Pancreas (tissue), 10 donors: ENCODE data around the gene AGAP3. TPM values are rescaled to one million over a fixed set of nuclear protein-coding genes. Genes with fewer than 3 reads are reported as not detected.

Experiments used
- ATAC-seq, 4 donors: fragments of 200-7000 bp; cut with Tn5 transposase; one replicate each; pipeline versions ENCODE4 v1.8.0 to v1.9.1; 2020; ENCODE audit warnings: mild to moderate bottlenecking in 4 of 4, moderate library complexity in 4 of 4
- DNase-seq, 6 donors: peaks; one replicate each; pipeline ENCODE4 v3.0.0-alpha.2; 2020
- FAIRE-seq: peaks from 2 replicates; lab custom pipeline; 2012; peaks lifted over from hg19 to GRCh38; lab: Jason Lieb, UNC
- H3K27ac ChIP-seq, 4 donors: fragments of 200-600 bp; sonication (generic); 1 replicate in 3 of 4; 2 replicates in 1 of 4; pipeline versions ENCODE4 v1.5.0 to v1.8.0; 2020
- H3K27me3 ChIP-seq, 4 donors: fragments of 200-600 bp; one replicate each; pipeline ENCODE4 v1.8.0; 2021
- H3K36me3 ChIP-seq, 3 donors: fragments of 200-600 bp; sonication (generic) in 1 of 3; one replicate each; pipeline versions ENCODE4 v1.5.0 to v1.8.0; 2020 to 2021
- H3K4me1 ChIP-seq, 3 donors: fragments of 200-600 bp; one replicate each; pipeline ENCODE4 v1.8.0; 2021
- H3K4me3 ChIP-seq, 4 donors: fragments of 200-600 bp; sonication (generic) in 2 of 4; one replicate each; pipeline versions ENCODE4 v1.5.0 to v1.8.0; 2020 to 2021
- H3K9me3 ChIP-seq, 4 donors: fragments of 200-600 bp; one replicate each; pipeline ENCODE4 v1.8.0; 2021
- WGBS, 2 donors: extraction: QIAGEN DNeasy Blood & Tissue Kit; methylation state at CpG; one replicate each; pipeline ENCODE4 v1.1.7; 2013; 5-methylcytosine and 5-hydroxymethylcytosine counted together
- intact Hi-C, 3 donors: fragments of 100-400 bp; cut with DNase I; formaldehyde crosslinking; loops; one replicate each; pipeline versions ENCODE4 v1.11.1 to v1.14.2; 2022
- polyA plus RNA-seq, 2 donors: library from polyadenylated mRNA; stranded (reverse); fragments of 200-250 nt; gene quantifications; one replicate each; pipeline ENCODE4 v1.2.3, GENCODE V29; 2013
- total RNA-seq, 6 donors: library from RNA; stranded (reverse); fragmentation: NEBNext Ultra II Directional in 4 of 6; extraction: Animal tissue kit (Norgen Biotek cat#: 25700) in 4 of 6; gene quantifications; one replicate each; pipeline versions ENCODE4 v1.2.1 to v1.2.4, GENCODE V29; 2021 to 2023
- TF ChIP-seq, protein P1 (sequence below), 4 donors: fragments of 200-600 bp; sonication (generic) in 3 of 4; IDR thresholded peaks; one replicate each; pipeline versions ENCODE4 v1.5.0 to v1.8.0; 2021; ENCODE audit warnings: antibody characterized with exemption in 4 of 4
- donor health status: healthy with polysubstance abuse.
- donor health status: DM: no; HTN: no; CAD: no; lungs with moderate emphysema.
- donor health status: DM: no; HTN: no; CAD: no.
- donor health status: control.
- donor health status: control.
- donor health status: Bipolar disorder and iron deficiency.
- donor health status: DM: yes; HTN: yes; CAD: no.
- donor health status: DM: no; HTN: no; CAD: no.
- donor health status: DM: no; HTN: no; CAD: no.
- donor health status: DM: yes; HTN: yes; CAD: no.

Gene AGAP3
- total and polyA plus RNA-seq, 8 donors: 41.5 to 93.9 (median 58.4) TPM

DNA sequence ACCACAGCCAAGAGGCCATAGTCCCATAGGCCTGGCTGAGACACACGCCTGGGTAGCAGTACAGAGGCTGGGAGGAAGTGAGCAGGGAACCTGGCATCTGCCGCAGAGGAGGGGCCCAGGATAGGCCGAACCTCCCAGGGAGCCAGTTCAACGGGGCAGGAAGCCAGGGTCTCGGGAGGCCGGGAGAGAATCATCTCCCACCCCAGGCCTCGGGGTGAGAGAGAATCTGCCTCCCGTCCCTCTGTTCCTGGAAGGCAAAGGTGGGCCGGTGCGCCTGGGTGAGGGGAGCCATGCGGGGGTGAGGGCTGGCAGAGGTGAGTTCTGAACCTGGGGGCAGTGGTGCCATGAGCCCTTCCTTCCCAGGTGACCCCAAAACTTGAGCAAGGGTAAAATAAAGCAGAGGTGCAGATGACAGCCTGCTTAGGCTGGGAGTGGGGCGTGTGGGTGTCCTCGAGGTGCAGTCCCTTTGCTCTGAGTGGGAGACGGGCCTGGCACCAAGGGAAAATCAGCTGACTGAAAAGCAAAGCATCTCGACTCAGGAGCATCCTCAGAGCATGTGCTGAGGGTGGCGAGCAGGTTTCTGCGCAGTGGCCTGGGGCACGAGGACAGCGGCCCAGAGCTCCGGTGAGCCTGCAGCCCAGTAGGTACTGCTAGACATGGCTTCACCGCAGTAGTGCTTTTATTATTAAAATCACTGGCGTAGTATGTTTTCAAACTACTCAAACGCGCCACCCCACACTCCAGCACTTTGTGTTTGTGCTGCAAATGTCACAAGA lies 15.5 kb downstream of the AGAP3 start:
- ATAC-seq (no peak), FAIRE-seq (no peak), DNase-seq (peak in 2 of 6 donors; percentile 45 to 51)
- Histone ChIP-seq H3K27ac (no peak overlapping the region), H3K27me3 (no peaks in the 10 kb centered on the region), H3K36me3 (no peaks in the 10 kb centered on the region), H3K4me1 (no peaks in the 10 kb centered on the region), H3K4me3 (no peak overlapping the region), H3K9me3 (no peaks in the 10 kb centered on the region)
- 89% methylated on average over 24 of the region's 24 CpGs for WGBS, 2 donors
- intact Hi-C loops: no loop called here
- TF ChIP-seq, protein P1, sequence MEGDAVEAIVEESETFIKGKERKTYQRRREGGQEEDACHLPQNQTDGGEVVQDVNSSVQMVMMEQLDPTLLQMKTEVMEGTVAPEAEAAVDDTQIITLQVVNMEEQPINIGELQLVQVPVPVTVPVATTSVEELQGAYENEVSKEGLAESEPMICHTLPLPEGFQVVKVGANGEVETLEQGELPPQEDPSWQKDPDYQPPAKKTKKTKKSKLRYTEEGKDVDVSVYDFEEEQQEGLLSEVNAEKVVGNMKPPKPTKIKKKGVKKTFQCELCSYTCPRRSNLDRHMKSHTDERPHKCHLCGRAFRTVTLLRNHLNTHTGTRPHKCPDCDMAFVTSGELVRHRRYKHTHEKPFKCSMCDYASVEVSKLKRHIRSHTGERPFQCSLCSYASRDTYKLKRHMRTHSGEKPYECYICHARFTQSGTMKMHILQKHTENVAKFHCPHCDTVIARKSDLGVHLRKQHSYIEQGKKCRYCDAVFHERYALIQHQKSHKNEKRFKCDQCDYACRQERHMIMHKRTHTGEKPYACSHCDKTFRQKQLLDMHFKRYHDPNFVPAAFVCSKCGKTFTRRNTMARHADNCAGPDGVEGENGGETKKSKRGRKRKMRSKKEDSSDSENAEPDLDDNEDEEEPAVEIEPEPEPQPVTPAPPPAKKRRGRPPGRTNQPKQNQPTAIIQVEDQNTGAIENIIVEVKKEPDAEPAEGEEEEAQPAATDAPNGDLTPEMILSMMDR (IDR thresholded peaks at IDR 0.05): no peak

DNA sequence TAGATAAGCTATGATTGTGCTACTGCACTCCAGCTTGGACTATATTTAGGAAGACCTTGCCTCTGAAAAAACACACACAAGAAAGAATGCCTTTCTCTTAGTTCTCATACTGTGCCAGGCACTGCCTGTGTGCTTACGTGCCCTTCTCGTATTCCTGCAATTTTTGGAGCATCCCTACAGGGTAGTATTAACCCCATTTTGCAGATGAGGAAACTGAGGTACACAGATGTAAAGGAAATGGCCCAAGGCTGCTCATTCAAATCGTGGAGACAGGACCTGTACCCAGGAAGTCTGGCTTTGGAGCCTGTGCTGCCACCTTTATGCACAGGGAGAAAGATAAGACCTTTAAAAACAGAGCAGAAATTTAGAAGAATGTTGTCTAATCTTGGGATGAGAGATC lies 16.7 kb downstream of the AGAP3 start:
- Histone ChIP-seq H3K4me3 (no peak overlapping the region), H3K27me3 (no peaks in the 10 kb centered on the region), H3K27ac (no peak overlapping the region), H3K36me3 (no peaks in the 10 kb centered on the region), H3K4me1 (no peaks in the 10 kb centered on the region), H3K9me3 (no peaks in the 10 kb centered on the region)
- no peak for ATAC-seq
- TF ChIP-seq, protein P1 (IDR thresholded peaks at IDR 0.05): no peak
- no peak for DNase-seq
- WGBS, 2 donors: 75 to 82% methylated on average over 3 of the region's 3 CpGs
- no peak for FAIRE-seq
- intact Hi-C loops: no loop called here

DNA sequence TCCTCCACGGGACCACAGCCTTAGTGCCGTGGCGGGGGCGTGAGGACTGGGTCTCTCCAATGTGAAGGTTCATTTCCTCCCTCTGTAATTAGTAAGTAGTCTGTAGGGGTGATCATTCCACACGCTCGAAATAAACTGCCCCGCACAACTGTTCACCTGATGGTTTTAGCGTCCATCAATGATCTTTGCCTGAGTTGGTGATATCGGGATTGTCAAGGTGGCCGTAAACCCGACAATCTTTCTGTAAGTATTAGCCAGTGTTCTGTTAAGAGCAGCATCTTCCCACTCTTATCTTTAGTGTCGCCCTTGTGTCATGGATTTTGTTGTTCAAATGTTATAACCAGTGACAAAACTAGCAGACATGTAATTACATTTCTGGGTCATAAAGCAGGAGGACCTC lies 17.7 kb downstream of the AGAP3 start:
- FAIRE-seq: no peak

DNA sequence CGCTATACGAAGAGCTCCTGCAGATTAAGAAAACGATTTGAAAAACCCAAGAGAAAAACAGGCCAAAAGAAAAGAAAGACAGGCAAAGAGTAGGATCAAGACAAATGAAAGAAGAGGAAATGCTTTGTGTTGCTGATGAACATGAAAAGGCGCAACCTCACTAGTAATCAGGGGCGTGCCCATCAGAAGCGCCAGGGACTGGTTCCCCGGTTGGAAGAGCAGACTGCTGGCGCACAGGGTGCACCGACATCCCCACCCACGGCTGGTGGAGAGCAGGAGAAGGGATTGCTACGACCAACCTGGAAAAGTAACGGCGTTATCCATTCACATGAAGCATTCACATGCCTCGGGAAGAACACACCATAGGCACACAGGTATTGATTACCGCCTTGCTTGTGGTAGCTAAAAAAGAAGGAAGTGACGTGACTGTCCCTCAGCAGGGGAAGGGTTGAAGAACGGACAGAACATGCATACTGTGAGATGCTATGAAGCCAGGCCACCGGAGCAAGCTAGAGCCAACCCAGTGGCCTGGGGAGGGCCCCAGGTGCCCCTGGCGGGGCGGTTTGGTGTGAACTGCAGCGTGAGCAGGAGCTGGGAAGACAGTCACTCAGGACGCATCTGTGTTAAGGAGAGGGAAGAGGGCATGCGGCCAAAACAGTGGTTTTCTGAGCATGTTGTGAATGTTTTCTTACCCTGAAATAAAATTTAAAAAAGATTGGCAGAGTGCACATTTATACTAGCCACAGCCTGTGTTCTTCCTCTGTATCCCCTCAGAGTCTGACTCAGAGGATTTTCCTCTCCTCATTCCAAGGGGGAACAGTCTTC lies 18.3 kb downstream of the AGAP3 start:
- DNase-seq: peak in 1 of 6 donors; percentile 16
- no peak for FAIRE-seq
- Histone ChIP-seq H3K36me3 (no peaks in the 10 kb centered on the region), H3K4me3 (no peak overlapping the region), H3K9me3 (no peaks in the 10 kb centered on the region), H3K27me3 (no peaks in the 10 kb centered on the region), H3K4me1 (no peaks in the 10 kb centered on the region), H3K27ac (no peak overlapping the region)
- 77 to 80% methylated on average over 23 of the region's 23 CpGs for WGBS, 2 donors
- no peak for ATAC-seq
- intact Hi-C loops: no loop called here
- TF ChIP-seq, protein P1 (IDR thresholded peaks at IDR 0.05): no peak

More for the DNA sequence above, 17.7 kb downstream of the AGAP3 start:
- no peak overlapping the region for H3K4me3 ChIP-seq
- TF ChIP-seq, protein P1 (IDR thresholded peaks at IDR 0.05): no peak
- no peaks in the 10 kb centered on the region for H3K4me1 ChIP-seq
- no peak for DNase-seq
- intact Hi-C loops: no loop called here
- no peak overlapping the region for H3K27ac ChIP-seq
- 83 to 91% methylated on average over 12 of the region's 12 CpGs for WGBS, 2 donors
- no peaks in the 10 kb centered on the region for H3K9me3 ChIP-seq
- no peaks in the 10 kb centered on the region for H3K27me3 ChIP-seq
- ATAC-seq: no peak
- H3K36me3 ChIP-seq: no peaks in the 10 kb centered on the region
